ENCODE measurements around the gene CPD. TPM values are rescaled to one million over a fixed set of nuclear protein-coding genes. Genes with fewer than 3 reads are reported as not detected.
"Not testable (repeated sequence)": the region's sequence is repeated elsewhere in the genome, so short reads cannot be mapped to it uniquely, and the experiment has no call there.

The CPD gene
- total and polyA plus RNA-seq, 8 donors = 4.6 to 48.4 (median 32.7) TPM

GRCh38 chr17:30458371-30458770 lies 79.6 kb downstream of the CPD start:
- Histone ChIP-seq H3K27me3 (no peaks in the 10 kb centered on the region), H3K27ac (no peak overlapping the region), H3K4me1 (no peaks in the 10 kb centered on the region), H3K4me3 (no peak overlapping the region), H3K36me3 (peaks cover 0 to 29% (median 7%) of the 10 kb centered on the region in 3 donors), H3K9me3 (no peaks in the 10 kb centered on the region)
- WGBS, 2 donors = 94 to 95% methylated on average over 6 of the region's 6 CpGs
- ATAC-seq (no peak), FAIRE-seq (no peak), DNase-seq (no peak)
- intact Hi-C loops (cut with DNase I) = no loop called here
- TF ChIP-seq, protein P1, sequence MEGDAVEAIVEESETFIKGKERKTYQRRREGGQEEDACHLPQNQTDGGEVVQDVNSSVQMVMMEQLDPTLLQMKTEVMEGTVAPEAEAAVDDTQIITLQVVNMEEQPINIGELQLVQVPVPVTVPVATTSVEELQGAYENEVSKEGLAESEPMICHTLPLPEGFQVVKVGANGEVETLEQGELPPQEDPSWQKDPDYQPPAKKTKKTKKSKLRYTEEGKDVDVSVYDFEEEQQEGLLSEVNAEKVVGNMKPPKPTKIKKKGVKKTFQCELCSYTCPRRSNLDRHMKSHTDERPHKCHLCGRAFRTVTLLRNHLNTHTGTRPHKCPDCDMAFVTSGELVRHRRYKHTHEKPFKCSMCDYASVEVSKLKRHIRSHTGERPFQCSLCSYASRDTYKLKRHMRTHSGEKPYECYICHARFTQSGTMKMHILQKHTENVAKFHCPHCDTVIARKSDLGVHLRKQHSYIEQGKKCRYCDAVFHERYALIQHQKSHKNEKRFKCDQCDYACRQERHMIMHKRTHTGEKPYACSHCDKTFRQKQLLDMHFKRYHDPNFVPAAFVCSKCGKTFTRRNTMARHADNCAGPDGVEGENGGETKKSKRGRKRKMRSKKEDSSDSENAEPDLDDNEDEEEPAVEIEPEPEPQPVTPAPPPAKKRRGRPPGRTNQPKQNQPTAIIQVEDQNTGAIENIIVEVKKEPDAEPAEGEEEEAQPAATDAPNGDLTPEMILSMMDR (IDR thresholded peaks at IDR 0.05) = no peak

DNA sequence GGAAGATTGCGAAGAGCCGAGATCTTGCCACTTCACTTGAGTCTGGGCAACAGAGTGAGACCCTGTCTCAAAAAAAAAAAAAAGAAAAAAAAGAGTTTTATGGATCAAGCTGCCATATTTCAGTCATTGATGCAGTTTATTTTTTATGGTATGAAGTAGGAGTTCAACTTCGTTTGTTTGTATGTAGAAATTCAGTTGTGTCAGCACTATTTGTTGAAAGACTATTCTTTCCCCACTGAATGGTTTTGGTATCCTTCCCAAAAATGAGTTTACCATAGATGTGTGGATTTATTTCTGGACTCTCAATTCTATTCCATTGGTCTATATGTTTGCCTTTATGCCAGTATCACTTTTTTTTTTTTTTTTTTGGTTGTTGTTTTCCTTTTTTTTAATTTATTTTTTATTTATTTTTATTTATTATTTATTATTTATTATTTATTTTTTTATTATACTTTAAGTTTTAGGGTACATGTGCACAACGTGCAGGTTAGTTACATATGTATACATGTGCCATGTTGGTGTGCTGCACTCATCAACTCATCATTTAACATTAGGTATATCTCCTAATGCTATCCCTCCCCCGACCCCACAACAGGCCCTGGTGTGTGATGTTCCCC lies 80.2 kb downstream of the CPD start:
- ATAC-seq; H3K27ac ChIP-seq; DNase-seq; H3K4me3 ChIP-seq; H3K9me3 ChIP-seq; H3K27me3 ChIP-seq; H3K4me1 ChIP-seq; FAIRE-seq; intact Hi-C loops (cut with DNase I): not testable (repeated sequence)
- WGBS, 2 donors = 94% methylated on average over 5 of the region's 5 CpGs
- H3K36me3 ChIP-seq = peaks cover 0 to 29% (median 7%) of the 10 kb centered on the region in 3 donors

DNA sequence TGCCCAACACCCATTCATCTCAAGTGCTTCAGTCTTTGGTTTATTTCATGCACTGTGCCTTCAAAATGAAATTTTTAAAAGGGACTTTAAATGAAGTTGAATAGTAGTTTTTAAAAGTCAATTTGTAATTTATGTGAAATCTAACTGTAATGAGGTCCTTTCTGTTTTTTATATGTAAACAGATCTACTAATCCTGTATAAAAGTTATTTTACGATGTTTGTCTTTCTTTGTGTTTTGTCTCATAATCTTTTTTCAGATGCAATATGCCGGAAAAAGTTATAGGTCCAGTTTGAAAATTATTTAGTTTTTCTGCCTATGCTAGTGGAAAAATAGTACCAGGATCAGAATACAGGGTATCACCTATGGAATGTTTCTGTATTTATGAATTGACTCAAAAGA lies 89.7 kb downstream of the CPD start:
- H3K4me3 ChIP-seq = no peak overlapping the region
- no peaks in the 10 kb centered on the region for H3K27me3 ChIP-seq
- DNase-seq (no peak), FAIRE-seq (no peak), ATAC-seq (no peak)
- intact Hi-C loops (cut with DNase I) = no loop called here
- H3K27ac ChIP-seq = no peak overlapping the region
- H3K9me3 ChIP-seq = no peaks in the 10 kb centered on the region
- TF ChIP-seq, protein P1 (IDR thresholded peaks at IDR 0.05) = no peak
- H3K36me3 ChIP-seq = peaks cover 0 to 5% (median 0%) of the 10 kb centered on the region in 3 donors
- WGBS, 2 donors = 97 to 98% methylated on average over 2 of the region's 2 CpGs
- H3K4me1 ChIP-seq = no peaks in the 10 kb centered on the region

GRCh38 chr17:30472238-30472890 lies 93.6 kb downstream of the CPD start:
- DNase-seq = no peak
- no peak for ATAC-seq
- Histone ChIP-seq H3K4me3 (no peak overlapping the region), H3K27me3 (no peaks in the 10 kb centered on the region), H3K9me3 (no peaks in the 10 kb centered on the region), H3K36me3 (no peaks in the 10 kb centered on the region), H3K27ac (no peak overlapping the region), H3K4me1 (no peaks in the 10 kb centered on the region)
- 50 to 60% methylated on average over 10 of the region's 10 CpGs for WGBS, 2 donors
- intact Hi-C loops (cut with DNase I) = no loop called here
- TF ChIP-seq, protein P1 (IDR thresholded peaks at IDR 0.05) = no peak
- no peak for FAIRE-seq

GRCh38 chr17:30475206-30475605 lies 96.5 kb downstream of the CPD start:
- Histone ChIP-seq H3K9me3 (no peaks in the 10 kb centered on the region), H3K27ac (no peak overlapping the region), H3K27me3 (no peaks in the 10 kb centered on the region), H3K4me3 (no peak overlapping the region), H3K36me3 (peaks cover 0 to under 1% (median 0%) of the 10 kb centered on the region in 3 donors), H3K4me1 (peaks cover 0 to 10% (median 8%) of the 10 kb centered on the region in 3 donors)
- ATAC-seq = no peak
- FAIRE-seq = no peak
- WGBS, 2 donors = 81 to 92% methylated on average over 2 of the region's 2 CpGs
- intact Hi-C loops (cut with DNase I) = no loop called here
- TF ChIP-seq, protein P1 (IDR thresholded peaks at IDR 0.05) = no peak
- DNase-seq = no peak
